RWPE1 (cell line): ENCODE data around the gene GABPB2.

Experiments used
- CTCF ChIA-PET: fragments of 350-600 bp; sonication (Branson Sonifier 250); formaldehyde crosslinking; extraction: SDS; loops from one replicate; lab custom pipeline; 2021; lab: Yijun Ruan, JAX
- POLR2A ChIA-PET: fragments of 400-600 bp; formaldehyde crosslinking; extraction: SDS; loops from one replicate; lab custom pipeline; 2020; ENCODE audit warnings: antibody characterized with exemption; ENCODE audit not compliant: low non-redundant PET; lab: Yijun Ruan, JAX
- DNase-seq: peaks from one replicate; pipeline ENCODE4 v3.0.0; 2012; ENCODE audit warnings: low spot score
- H3K27ac ChIP-seq: fragments of 450-650 bp; 2 replicates; pipeline ENCODE4 v1.5.1; 2017
- CTCF ChIP-seq: fragments of 450-650 bp; conservative IDR thresholded peaks from 2 replicates; pipeline ENCODE4 v1.5.1; 2017; ENCODE audit warnings: low read depth, mild to moderate bottlenecking

Gene GABPB2

GRCh38 chr1:151165281-151165737, 94.7 kb downstream of the GABPB2 start:
- POLR2A ChIA-PET: no interaction called here
- CTCF ChIA-PET: no interaction called here
- TF ChIP-seq CTCF: no peak
- peak overlapping the region; percentile 84 for H3K27ac ChIP-seq
- DNase-seq: peak; percentile 51

- H3K27ac ChIP-seq: peak within 1 kb of the TSS; percentile 84
- CTCF ChIA-PET: no interaction called here
- TF ChIP-seq CTCF: no peak
- peak; percentile 96 for DNase-seq
- POLR2A ChIA-PET: no interaction called here
These were observed 95.4 kb downstream of the GABPB2 start, which contains the start of the genes LYSMD1 and SCNM1 for GRCh38 chr1:151165738-151166504. Gene LYSMD1, minus strand, starts transcription at chr1:151165902. Its CDS starts 644 bp downstream, at chr1:151165258. Gene SCNM1, plus strand, starts transcription at chr1:151166144. Its CDS starts 9 bp downstream, at chr1:151166153.

- CTCF ChIA-PET: no interaction called here
- POLR2A ChIA-PET: interaction anchor here (0.6 kb wide), 1 partner anchor 34 kb away, joined by 3 read pairs; no protein-coding TSS in a partner anchor
- peak overlapping the region; percentile 84 for H3K27ac ChIP-seq
- peak; percentile 61 for DNase-seq
- no peak for TF ChIP-seq CTCF
These were observed 96.0 kb downstream of the GABPB2 start for GRCh38 chr1:151166505-151166956.

- DNase-seq: no peak
- CTCF ChIA-PET: no interaction called here
- H3K27ac ChIP-seq: peak overlapping the region; percentile 84
- POLR2A ChIA-PET: interaction anchor here (0.6 kb wide), 1 partner anchor 33 kb away, joined by 3 read pairs; no protein-coding TSS in a partner anchor
- no peak for TF ChIP-seq CTCF
These were observed 96.6 kb downstream of the GABPB2 start for GRCh38 chr1:151167116-151167515.

GRCh38 chr1:151171190-151171589, 100.6 kb downstream of the GABPB2 start:
- TF ChIP-seq CTCF: no peak
- H3K27ac ChIP-seq: no peak overlapping the region
- ChIA-PET CTCF (interaction anchor here (0.6 to 0.8 kb wide), 3 partner anchors 30 to 135 kb away, joined by 4 read pairs; no protein-coding TSS in a partner anchor), POLR2A (no interaction called here)
- DNase-seq: no peak
